Cardiac muscle cell (in vitro differentiated cells and primary cell): ENCODE measurements around the gene FAM72B. TPM values are rescaled to one million over a fixed set of nuclear protein-coding genes. Genes with fewer than 3 reads are reported as not detected.
"Not testable (repeated sequence)": the region's sequence is repeated elsewhere in the genome, so short reads cannot be mapped to it uniquely, and the experiment has no call there.

Source experiments
- DNase-seq, 2 donors: peaks; one replicate each; pipeline versions ENCODE4 v3.0.0 to v3.0.0-alpha.2; 2010 to 2017; ENCODE audit warnings: low read depth in 1 of 2, low spot score in 1 of 2
- H3K27ac ChIP-seq: fragments of 200-600 bp; sonication (generic); 2 replicates; pipeline ENCODE4 v1.5.1; 2016
- H3K27me3 ChIP-seq: fragments of 200-600 bp; sonication (generic); 2 replicates; pipeline ENCODE4 v1.6.0; 2016; ENCODE audit warnings: control low read depth
- H3K36me3 ChIP-seq: fragments of 200-600 bp; sonication (generic); 2 replicates; pipeline ENCODE4 v1.5.1; 2016; ENCODE audit warnings: control low read depth
- H3K4me1 ChIP-seq: fragments of 200-600 bp; sonication (generic); 2 replicates; pipeline ENCODE4 v1.8.1; 2017; ENCODE audit warnings: low read depth, mild to moderate bottlenecking, mixed run types
- H3K4me3 ChIP-seq: fragments of 200-600 bp; sonication (generic); 2 replicates; pipeline ENCODE4 v1.5.1; 2016; ENCODE audit warnings: mild to moderate bottlenecking
- H3K9me3 ChIP-seq: fragments of 200-600 bp; sonication (generic); 2 replicates; pipeline ENCODE4 v1.5.1; 2017; ENCODE audit warnings: low read depth, mild to moderate bottlenecking, control low read depth
- polyA plus RNA-seq: library from polyadenylated mRNA; unstranded; fragments of >200 nt; fragmentation: Nextera tagmentation; extraction: Ambion mirVana; gene quantifications from 2 replicates; pipeline ENCODE4 v1.2.1, GENCODE V29; 2016
- total RNA-seq: library from RNA; depleted of rRNA; stranded (reverse); fragments of >200 nt; gene quantifications from 2 replicates; pipeline ENCODE4 v1.2.3, GENCODE V29; 2016

Gene FAM72B
- total RNA-seq (1.0 and 6.8 TPM in 2 replicates), polyA plus RNA-seq (1.8 and 13.4 TPM in 2 replicates)

GRCh38 chr1:121184290-121185127, at the start of gene FAM72B, which contains the start of gene SRGAP2C:
Gene FAM72B (minus strand): TSS chr1:121184340. CDS start chr1:121183489, 851 bp downstream.
Gene SRGAP2C (plus strand): TSS chr1:121184975. CDS start chr1:121187447, 2,472 bp downstream.
- DNase-seq = peak; percentile 99
- peak within 1 kb of the TSS; percentile 45 for H3K4me3 ChIP-seq
- not testable (repeated sequence) for H3K27ac ChIP-seq, H3K27me3 ChIP-seq, H3K4me1 ChIP-seq, H3K36me3 ChIP-seq, H3K9me3 ChIP-seq

GRCh38 chr1:121232445-121233125, 48.4 kb upstream of the FAM72B start:
- not testable (repeated sequence) for H3K27me3 ChIP-seq, H3K4me1 ChIP-seq, DNase-seq, H3K36me3 ChIP-seq, H3K9me3 ChIP-seq, H3K4me3 ChIP-seq, H3K27ac ChIP-seq

GRCh38 chr1:121230636-121231035, 46.5 kb upstream of the FAM72B start:
- not testable (repeated sequence) for H3K4me3 ChIP-seq, DNase-seq, H3K9me3 ChIP-seq, H3K27ac ChIP-seq, H3K4me1 ChIP-seq, H3K36me3 ChIP-seq, H3K27me3 ChIP-seq

- not testable (repeated sequence) for H3K4me3 ChIP-seq, H3K9me3 ChIP-seq, H3K27me3 ChIP-seq, H3K4me1 ChIP-seq, H3K36me3 ChIP-seq, DNase-seq
- H3K27ac ChIP-seq = peak overlapping the region; percentile 79
Observed at GRCh38 chr1:121227544-121228330, 43.6 kb upstream of the FAM72B start.

DNA sequence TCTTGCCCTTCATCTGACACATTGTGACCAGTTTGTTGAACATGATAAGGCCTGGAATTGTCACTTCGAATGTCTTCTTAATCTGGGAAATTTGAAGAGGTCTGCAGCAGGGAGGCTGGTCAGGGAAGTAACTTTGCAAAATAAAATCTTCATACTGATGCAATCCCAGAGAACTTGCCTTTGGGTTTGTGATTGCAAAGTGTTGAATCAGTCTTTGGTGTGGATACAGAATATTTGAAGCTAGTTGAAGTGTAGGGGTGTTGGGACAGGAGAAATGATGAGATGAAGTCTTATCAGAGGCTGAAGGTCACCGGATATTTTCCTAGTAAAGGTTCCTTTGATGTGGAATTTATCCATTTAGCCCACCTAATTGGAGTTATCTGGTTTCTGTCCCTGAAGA, 42.8 kb upstream of the FAM72B start:
- H3K4me1 ChIP-seq, H3K36me3 ChIP-seq, H3K9me3 ChIP-seq, H3K4me3 ChIP-seq, DNase-seq, H3K27me3 ChIP-seq, H3K27ac ChIP-seq: not testable (repeated sequence)

- H3K27ac ChIP-seq, H3K36me3 ChIP-seq, H3K4me3 ChIP-seq, H3K4me1 ChIP-seq, H3K9me3 ChIP-seq, H3K27me3 ChIP-seq, DNase-seq: not testable (repeated sequence)
Observed at GRCh38 chr1:121226295-121226904, 42.3 kb upstream of the FAM72B start.

- H3K27me3 ChIP-seq, H3K4me3 ChIP-seq, H3K27ac ChIP-seq, H3K9me3 ChIP-seq, H3K36me3 ChIP-seq, DNase-seq, H3K4me1 ChIP-seq: not testable (repeated sequence)
Observed at GRCh38 chr1:121224714-121225113, 40.6 kb upstream of the FAM72B start.

DNA sequence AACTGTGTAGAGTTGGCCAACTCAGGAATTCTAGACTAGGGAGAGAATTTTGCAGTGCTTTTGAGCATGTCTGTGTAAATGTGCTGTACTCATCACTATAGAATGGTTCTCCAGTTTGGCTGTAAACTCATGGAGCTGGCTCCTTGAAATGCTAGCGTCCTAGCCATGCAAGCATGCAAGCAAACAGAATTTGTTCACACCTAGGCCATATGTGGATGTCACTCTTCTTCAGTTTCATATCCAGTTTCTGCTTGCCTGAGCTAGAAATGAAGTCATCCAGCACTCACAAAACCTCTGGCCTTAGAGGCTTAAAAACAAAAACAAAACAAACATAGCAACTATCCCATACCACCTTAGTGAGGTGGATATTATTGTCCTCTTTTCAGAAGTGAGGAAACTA, 37.6 kb upstream of the FAM72B start:
- not testable (repeated sequence) for H3K9me3 ChIP-seq, DNase-seq, H3K36me3 ChIP-seq, H3K27ac ChIP-seq, H3K4me1 ChIP-seq, H3K27me3 ChIP-seq, H3K4me3 ChIP-seq

DNA sequence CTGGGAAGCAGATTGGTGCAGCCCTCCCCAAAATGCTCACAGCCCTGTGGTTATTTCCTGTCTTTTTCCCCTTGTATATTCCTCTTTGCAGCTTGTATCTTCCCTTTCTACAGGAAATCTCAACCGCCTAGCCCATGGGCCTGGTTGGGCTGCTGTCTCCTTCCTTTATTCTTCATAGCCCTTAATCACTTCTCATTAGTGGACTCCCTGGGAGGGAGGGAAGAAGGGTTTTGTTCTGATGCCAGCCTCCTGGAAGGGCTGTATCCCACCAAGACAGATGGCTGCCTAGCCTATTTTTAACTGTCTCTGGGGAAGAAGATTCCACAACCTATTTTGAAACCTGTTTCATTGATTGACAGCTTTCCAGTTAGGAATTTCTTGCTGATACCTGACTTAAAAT, 32.5 kb upstream of the FAM72B start:
- not testable (repeated sequence) for H3K4me1 ChIP-seq, H3K9me3 ChIP-seq, H3K4me3 ChIP-seq, H3K36me3 ChIP-seq, H3K27ac ChIP-seq, H3K27me3 ChIP-seq, DNase-seq

GRCh38 chr1:121215699-121216417, 31.7 kb upstream of the FAM72B start:
- not testable (repeated sequence) for H3K36me3 ChIP-seq, DNase-seq, H3K27me3 ChIP-seq, H3K4me3 ChIP-seq, H3K4me1 ChIP-seq, H3K27ac ChIP-seq, H3K9me3 ChIP-seq

- H3K4me3 ChIP-seq, H3K9me3 ChIP-seq, H3K27ac ChIP-seq, H3K4me1 ChIP-seq, H3K27me3 ChIP-seq, DNase-seq, H3K36me3 ChIP-seq: not testable (repeated sequence)
Observed at GRCh38 chr1:121214544-121215156, 30.5 kb upstream of the FAM72B start.

DNA sequence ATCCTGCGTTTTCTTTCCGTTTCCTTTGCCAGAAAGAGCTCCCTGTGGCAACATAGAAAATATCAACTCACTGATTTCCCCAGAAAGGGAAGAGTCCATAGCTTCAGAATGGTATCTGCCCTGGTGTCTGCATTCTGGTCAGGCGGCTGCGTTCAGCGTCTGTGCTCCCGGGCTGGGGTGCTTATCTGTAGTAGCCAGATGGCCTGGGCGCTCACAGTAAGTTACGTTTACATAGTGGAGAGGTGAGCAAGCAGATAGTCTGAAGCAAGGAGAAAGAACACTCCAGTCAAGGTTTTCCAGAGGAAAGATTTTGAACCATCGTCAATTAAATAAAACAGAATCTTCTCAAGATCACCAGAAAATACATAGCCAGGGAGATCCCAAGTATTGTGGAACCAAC, 29.4 kb upstream of the FAM72B start:
- DNase-seq = peak; percentile 4 to 48
- H3K27ac ChIP-seq, H3K9me3 ChIP-seq, H3K4me3 ChIP-seq, H3K27me3 ChIP-seq, H3K4me1 ChIP-seq, H3K36me3 ChIP-seq: not testable (repeated sequence)

- H3K36me3 ChIP-seq, H3K27me3 ChIP-seq, H3K27ac ChIP-seq, H3K4me1 ChIP-seq, DNase-seq, H3K4me3 ChIP-seq, H3K9me3 ChIP-seq: not testable (repeated sequence)
Observed at GRCh38 chr1:121210778-121211177, 26.6 kb upstream of the FAM72B start.
